Activated CD4-positive, CD25-positive, alpha-beta regulatory T cell treated with anti-CD3 and anti-CD28 coated beads, Interleukin-2, amount 50 U/mL, for 72 hours (primary cell): ENCODE results near the gene CEP95.
"Not testable (repeated sequence)": the region's sequence is repeated elsewhere in the genome, so short reads cannot be mapped to it uniquely, and the experiment has no call there.

ENCODE experiments used
- DNase-seq: peaks from one replicate; pipeline ENCODE4 v3.0.0; 2021

The CEP95 gene, protein sequence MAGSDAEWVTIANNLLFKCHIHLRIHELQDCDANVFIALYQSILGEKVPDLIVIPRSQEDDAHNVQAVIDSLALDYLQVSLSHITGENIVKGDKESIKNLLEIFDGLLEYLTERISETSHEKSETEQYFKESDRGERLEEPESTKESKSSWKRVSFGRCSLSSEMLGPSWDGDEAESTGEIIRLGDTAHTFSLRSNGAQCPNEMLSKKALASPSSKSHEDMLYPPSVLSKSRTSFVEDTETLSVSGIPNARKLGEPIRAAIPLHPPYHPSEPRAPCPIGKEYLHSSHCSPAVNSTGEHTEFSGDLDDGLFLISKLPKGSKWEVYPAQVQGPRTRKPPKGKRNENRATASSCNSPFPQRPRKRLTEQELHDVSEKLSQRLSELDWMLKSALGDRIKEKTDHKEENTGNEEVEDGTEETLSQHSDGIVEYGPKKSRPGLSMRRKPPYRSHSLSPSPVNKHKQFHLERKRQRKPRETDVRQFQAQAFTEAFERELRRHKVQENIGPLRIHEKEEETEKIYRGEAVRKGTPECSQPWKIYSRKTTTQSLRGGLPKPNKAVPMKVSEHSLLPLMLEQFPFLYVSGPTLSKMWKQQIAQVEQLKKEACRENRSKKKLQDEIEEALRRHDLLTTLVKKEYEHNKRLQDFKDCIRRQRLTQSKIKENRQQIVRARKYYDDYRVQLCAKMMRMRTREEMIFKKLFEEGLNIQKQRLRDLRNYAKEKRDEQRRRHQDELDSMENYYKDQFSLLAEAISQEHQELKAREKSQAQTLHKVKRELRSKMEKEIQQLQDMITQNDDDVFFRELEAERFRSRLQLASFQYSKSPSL

GRCh38 chr17:64506576-64507412 lies at the start of gene CEP95:
Gene CEP95 (plus strand): TSS chr17:64506977. CDS start chr17:64507098, 121 bp downstream.
- peak; percentile 94 for DNase-seq

GRCh38 chr17:64457156-64457555 lies 49.6 kb upstream of the CEP95 start:
- DNase-seq: no peak

DNA sequence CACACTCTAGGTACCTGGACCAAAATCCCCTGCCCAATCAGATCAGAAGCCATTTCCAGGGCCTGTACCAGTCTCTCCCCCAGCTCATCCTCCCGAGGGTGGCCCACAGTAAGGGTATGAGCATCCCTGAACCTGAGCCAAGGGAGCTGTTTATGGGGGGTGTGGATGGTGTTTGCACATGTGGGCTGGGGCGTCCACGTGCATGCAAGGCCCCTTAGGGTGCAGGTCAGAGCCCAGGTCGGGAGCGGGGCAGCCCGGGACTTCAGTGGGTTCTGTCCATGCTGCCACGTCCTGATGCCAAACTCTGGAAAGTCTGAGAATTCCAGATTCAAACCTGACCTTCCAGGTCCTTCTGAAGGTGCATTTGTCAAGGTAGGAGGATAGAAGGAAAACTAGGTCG lies 48.0 kb upstream of the CEP95 start:
- DNase-seq: no peak

- no peak for DNase-seq
Measured at GRCh38 chr17:64459284-64459747, 47.5 kb upstream of the CEP95 start.

DNA sequence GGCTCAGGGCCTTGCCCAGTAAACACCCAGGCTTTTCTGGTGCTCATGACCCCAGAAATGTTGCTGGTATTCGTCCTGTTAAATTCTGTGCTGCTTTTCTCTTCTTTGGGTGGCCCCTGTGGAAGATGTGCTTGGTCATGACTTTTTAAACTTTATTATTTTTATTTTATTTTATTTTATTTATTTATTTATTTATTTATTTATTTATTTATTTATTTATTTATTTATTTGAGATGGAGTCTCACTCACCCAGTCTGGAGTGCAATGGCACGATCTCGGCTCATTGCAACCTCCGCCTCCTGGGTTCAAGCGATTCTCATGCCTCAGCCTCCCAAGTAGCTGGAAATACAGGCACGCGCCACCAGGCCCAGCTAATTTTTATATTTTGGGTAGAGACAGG lies 47.0 kb upstream of the CEP95 start:
- DNase-seq: not testable (repeated sequence)

- DNase-seq: no peak
Measured at GRCh38 chr17:64460955-64461354, 45.8 kb upstream of the CEP95 start.

- no peak for DNase-seq
Measured at GRCh38 chr17:64461788-64462187, 45.0 kb upstream of the CEP95 start.

DNA sequence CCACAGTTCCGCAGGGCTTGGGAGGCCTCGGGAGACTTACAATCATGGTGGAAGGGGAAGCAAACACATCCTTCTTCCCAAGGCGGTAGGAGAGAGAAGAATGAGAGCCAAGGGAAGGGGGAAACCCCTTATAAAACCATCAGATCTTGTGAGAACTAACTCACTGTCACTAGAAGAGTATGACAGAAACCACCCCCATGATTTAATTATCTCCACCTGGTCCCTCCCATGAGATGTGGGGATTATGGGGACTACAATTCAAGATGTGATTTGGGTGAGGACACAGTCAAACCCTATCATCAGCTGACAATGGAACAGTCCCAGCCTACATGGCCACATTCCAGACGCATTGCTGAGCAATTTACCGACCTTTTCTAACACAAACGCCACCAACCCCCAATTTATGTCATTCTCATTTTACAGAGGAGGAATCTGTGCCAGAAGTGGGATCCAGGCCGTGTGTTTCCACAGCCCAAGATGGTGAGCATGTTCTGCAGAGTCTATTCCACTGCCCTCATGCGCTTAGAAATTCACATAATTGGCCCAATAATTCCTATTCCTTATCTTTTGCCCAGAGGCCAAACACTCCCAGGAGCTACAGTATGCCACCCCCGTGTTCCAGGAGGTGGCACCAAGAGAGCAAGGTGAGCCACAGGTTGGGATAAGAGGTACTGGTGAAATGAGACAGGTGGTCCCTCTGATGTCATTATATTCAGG lies 40.6 kb upstream of the CEP95 start:
- no peak for DNase-seq

- DNase-seq: not testable (repeated sequence)
Measured at GRCh38 chr17:64466834-64467233, 39.9 kb upstream of the CEP95 start.

- no peak for DNase-seq
Measured at GRCh38 chr17:64470625-64471024, 36.2 kb upstream of the CEP95 start.

DNA sequence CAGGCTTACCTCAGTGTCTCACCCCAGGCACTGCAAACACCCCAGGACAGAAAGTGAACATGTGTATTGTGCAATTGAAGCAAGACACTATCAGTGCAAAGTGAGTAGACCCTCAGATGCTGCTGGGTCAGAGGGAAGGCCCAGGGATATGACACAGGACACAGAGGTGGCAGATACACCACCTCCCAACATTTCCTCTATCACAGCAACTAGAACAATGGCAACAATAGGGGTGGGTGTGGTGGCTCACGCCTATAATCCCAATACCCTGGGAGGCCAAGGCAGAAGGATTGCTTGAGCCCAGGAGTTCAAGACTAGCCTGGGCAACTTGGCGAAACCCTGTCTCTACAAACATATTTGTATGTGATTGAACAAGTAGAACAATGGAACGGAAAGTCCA lies 35.3 kb upstream of the CEP95 start:
- no peak for DNase-seq

GRCh38 chr17:64472564-64472963 lies 34.2 kb upstream of the CEP95 start:
- no peak for DNase-seq

DNA sequence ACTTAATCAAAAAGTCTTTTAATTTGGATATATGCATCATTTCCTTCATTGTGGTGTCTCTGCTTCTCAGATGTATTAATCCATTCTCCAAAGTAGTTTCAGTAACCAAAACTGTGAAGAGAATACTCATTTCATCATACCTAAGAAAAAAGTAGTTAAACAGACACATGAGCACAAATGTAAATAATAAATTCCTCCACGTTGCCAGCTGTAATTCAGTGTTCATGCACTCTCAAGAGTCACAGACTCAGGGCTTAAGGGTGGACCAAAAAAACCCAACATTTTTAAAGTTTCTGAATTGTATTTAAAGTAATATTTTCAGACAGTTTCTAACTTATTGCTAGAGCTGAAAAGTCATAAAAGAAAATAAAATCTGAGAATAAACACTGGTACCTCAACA lies 28.9 kb upstream of the CEP95 start:
- DNase-seq: no peak

DNA sequence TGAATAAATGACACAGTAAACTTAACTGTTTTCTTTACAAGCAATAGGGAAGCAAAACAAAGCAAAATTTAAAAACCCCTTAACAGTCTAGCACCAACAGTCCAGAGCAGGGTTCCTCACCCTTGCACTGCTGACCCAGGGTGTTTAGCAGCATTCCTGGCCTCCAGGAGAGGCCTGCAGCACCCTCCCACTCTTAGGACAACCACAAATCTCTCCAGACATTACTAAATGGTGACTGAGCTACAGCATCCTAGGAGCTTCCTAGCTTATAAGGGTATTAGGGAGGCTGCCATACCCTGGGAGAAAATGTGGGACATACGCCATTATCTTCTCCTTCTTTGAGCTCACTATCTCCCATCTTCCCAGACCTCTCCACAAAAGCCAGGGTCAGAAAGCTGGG lies 25.8 kb upstream of the CEP95 start:
- no peak for DNase-seq

DNA sequence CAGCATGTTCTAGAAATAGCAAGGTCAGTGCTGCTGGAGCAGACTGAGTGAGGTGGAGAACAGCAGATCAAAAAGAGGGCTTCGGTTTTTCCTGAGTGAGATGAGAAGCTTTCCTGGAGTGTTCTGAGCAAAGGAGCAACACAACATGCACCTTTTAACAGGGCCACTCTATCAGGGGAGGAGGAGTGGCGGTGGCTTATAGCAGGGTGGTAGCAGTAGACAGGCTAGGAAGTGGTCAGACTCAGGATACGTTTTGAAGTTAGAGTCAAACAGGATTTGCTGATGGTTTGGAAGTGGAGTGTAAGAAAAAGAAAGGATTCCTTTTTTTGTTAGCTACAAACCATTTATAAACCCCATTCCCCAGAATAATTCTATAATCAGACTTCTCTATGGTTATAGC lies 22.4 kb upstream of the CEP95 start:
- no peak for DNase-seq

DNA sequence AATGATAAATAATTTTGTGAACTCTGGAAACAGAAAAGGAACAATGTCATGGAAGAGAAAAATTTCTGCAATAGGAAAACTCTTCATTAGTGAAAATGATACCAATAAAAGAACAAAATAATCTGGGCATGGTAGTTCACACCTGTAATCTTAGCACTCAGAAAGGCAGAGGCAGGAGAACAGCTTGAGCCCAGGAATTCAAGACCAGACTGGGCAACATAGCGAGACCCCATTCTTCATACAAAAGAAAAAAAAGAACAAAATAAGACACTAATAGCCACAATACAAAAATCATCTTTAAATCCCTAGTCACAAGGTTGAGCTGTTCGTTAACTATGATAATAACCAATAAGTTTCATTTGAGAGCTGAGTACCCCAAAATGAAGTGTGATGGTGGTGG lies 18.5 kb upstream of the CEP95 start:
- DNase-seq: no peak

- DNase-seq: peak; percentile 44
Measured at GRCh38 chr17:64491034-64491860, 15.5 kb upstream of the CEP95 start.

DNA sequence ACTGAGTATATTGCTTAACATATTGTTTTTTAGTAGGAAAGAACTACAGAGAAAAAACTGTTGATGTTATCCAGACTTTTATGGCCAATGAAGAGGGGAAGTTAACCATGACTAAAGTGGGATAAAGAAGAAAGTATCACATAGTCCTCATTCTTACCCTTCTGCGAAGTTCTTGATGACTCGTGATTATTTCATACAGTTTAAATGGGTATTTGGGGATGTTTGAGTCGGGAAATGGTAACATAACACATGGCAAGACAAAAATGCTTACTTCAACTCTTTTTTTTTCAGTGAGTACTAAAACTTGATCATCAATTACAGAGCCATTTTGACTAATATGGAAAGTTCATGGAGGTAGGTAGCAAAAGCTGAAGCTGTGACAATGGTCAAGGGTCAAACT lies 14.8 kb upstream of the CEP95 start:
- no peak for DNase-seq

- no peak for DNase-seq
Measured at GRCh38 chr17:64492481-64493109, 14.2 kb upstream of the CEP95 start.

GRCh38 chr17:64494121-64494520 lies 12.7 kb upstream of the CEP95 start:
- DNase-seq: no peak

- DNase-seq: not testable (repeated sequence)
Measured at GRCh38 chr17:64495300-64495699, 11.5 kb upstream of the CEP95 start.
